GM18951 (cell line): ENCODE data around the gene LRFN3.
"Not testable (repeated sequence)": the region's sequence is repeated elsewhere in the genome, so short reads cannot be mapped to it uniquely, and the experiment has no call there.

Experiments used
- POLR2A ChIP-seq: IDR thresholded peaks from 4 replicates; pipeline ENCODE4 v1.6.1; 2011; ENCODE audit warnings: mild to moderate bottlenecking; ENCODE audit not compliant: insufficient read length, insufficient read depth; ENCODE audit errors: extremely low read depth
- in situ Hi-C: fragments of 300-500 bp; cut with MboI; formaldehyde crosslinking; loops from one replicate; pipeline ENCODE4 v1.12.0; 2022; ENCODE audit warnings: low sequenced_read_pairs, mixed read lengths, inconsistent platforms; ENCODE audit not compliant: unreplicated experiment

LRFN3 gene

GRCh38 chr19:35901854-35902661, 34.1 kb upstream of the LRFN3 start, which contains the start of gene HCST:
TSS of gene HCST (plus strand) at chr19:35902529. CDS start at chr19:35902594, 65 bp downstream.
- TF ChIP-seq POLR2A: peak; percentile 58
- in situ Hi-C loops: no loop called here

GRCh38 chr19:35902870-35903475, 33.2 kb upstream of the LRFN3 start:
- in situ Hi-C loops: no loop called here
- TF ChIP-seq POLR2A: no peak

DNA sequence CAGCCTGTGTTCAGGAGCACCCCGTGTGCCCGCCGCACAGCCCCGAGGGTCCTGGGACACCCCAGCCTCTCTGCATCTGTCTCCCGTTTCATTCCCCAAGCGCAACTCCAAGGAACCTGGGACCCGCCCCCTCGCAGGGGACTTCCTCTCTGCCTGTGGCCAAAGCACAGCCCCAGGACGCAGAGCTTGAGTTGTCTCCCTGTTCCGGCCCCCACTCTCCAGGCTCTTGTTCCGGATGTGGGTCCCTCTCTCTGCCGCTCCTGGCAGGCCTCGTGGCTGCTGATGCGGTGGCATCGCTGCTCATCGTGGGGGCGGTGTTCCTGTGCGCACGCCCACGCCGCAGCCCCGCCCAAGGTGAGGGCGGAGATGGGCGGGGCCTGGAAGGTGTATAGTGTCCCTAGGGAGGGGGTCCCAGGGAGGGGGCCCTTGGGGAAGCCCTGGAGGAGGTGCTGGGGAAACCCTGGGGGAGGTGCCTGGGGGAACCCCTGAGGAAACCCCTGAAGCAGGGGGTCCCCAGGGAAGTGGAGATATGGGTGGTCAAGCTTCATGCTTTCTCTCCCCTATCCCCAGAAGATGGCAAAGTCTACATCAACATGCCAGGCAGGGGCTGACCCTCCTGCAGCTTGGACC, 32.5 kb upstream of the LRFN3 start:
- in situ Hi-C loops: no loop called here
- TF ChIP-seq POLR2A: peak; percentile 68

- no peak for TF ChIP-seq POLR2A
- in situ Hi-C loops: no loop called here
These were observed 31.7 kb upstream of the LRFN3 start for GRCh38 chr19:35904311-35905068.

DNA sequence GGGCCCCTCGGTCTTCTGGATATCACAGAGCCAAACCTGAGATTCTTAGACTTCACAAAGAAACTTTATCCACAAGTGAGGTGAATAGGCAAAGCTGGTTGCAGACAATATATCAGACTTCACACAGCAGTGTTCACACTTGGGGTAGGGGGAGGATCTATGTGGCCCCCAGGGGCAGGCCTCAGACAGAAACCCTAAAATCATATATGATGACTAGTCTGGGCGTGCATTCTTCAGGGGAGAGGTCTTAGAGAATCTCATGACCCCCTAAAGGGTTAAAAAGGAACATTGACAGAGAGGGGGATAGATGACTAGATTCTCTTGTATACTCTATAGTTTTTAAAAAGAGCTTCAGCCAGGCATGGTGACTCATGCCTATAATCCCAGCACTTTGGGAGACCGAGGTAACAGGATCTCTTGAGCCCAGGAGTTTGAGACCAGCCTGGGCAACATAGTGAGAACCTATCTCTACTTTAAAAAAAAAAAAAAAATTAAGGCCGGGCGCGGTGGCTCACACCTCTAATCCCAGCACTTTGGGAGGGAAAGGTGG, 30.9 kb upstream of the LRFN3 start:
- in situ Hi-C loops: no loop called here
- no peak for TF ChIP-seq POLR2A

GRCh38 chr19:35907377-35907745, 28.8 kb upstream of the LRFN3 start:
- no peak for TF ChIP-seq POLR2A
- in situ Hi-C loops: no loop called here

DNA sequence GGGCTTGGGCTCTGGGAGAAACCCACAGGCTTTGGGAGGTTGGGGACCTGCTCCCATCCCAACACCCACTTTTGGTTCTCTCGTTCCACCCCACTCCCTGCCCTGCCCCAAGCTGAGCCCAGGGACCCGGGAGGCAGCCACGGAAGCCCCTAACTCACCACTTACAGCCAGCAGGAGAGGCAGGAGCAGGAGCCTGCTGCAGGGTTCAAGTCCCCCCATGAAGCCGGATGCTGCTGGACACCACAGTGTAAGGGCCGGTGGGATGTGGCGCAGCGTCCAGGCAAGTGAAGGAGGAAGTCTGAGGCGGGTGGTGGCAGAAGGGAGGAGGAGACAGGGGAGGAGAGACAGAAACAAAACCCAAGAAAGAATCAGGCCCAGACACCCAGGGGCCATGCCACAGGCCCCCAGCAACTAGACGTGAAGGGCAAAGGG, 28.1 kb upstream of the LRFN3 start, which contains the start of gene TYROBP:
Gene TYROBP (minus strand): TSS at position 286 of the 432 bp plus-strand sequence. CDS start 67 bp downstream, at position 219.
- no peak for TF ChIP-seq POLR2A
- in situ Hi-C loops: no loop called here

- in situ Hi-C loops: no loop called here
- TF ChIP-seq POLR2A: peak; percentile 42
These were observed 27.0 kb upstream of the LRFN3 start for GRCh38 chr19:35908973-35909683.

- in situ Hi-C loops: no loop called here
- no peak for TF ChIP-seq POLR2A
These were observed 26.5 kb upstream of the LRFN3 start for GRCh38 chr19:35909684-35910035.

- in situ Hi-C loops: not testable (repeated sequence)
These were observed 25.8 kb upstream of the LRFN3 start for GRCh38 chr19:35910355-35910754.

DNA sequence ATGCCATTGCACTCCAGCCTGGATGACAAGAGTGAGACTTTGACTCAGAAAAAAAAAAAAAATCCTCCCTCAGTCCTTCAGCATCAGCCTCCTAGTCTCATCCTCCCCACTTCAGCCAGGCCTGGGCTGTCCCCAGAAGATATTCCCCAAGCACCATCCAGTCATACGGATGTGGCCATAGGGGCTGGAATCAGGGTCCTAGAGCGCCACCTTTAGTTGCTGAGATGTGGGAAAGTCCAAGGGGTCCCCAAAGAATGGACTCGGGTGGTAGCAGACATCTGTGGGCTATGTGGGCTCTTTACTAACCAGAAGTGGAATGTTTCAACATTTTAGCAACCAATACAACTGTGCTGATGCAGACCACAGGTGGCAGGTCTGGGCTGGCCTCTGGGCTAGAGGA, 25.0 kb upstream of the LRFN3 start:
- in situ Hi-C loops: no loop called here
- no peak for TF ChIP-seq POLR2A

GRCh38 chr19:35911790-35912189, 24.4 kb upstream of the LRFN3 start:
- in situ Hi-C loops: no loop called here
- TF ChIP-seq POLR2A: no peak
